Duodenal mucosa (tissue), 2 donors: Measurements from ENCODE around the gene ADGRV1.

Experiments used
- H3K27ac ChIP-seq: one replicate; pipeline ENCODE4 v1.7.0; 2013; ENCODE audit warnings: low read depth, low read length
- H3K27me3 ChIP-seq, 2 donors: one replicate each; pipeline ENCODE4 v1.7.0; 2013; ENCODE audit warnings: low read length in 2 of 2, control low read depth in 1 of 2; ENCODE audit not compliant: insufficient read depth in 2 of 2, control insufficient read depth in 1 of 2
- H3K36me3 ChIP-seq, 2 donors: one replicate each; pipeline ENCODE4 v1.7.0; 2013; ENCODE audit warnings: low read length in 2 of 2, control low read depth in 1 of 2; ENCODE audit not compliant: insufficient read depth in 2 of 2, control insufficient read depth in 1 of 2
- H3K4me1 ChIP-seq, 2 donors: one replicate each; pipeline ENCODE4 v1.7.0; 2013; ENCODE audit warnings: low read length in 2 of 2, control low read depth in 1 of 2; ENCODE audit not compliant: insufficient read depth in 2 of 2, control insufficient read depth in 1 of 2
- H3K4me3 ChIP-seq, 2 donors: one replicate each; pipeline ENCODE4 v1.7.0; 2013; ENCODE audit warnings: low read length in 2 of 2, low read depth in 1 of 2
- H3K9ac ChIP-seq, 2 donors: one replicate each; pipeline ENCODE4 v1.7.0; 2013; ENCODE audit warnings: low read length in 2 of 2, low read depth in 1 of 2
- H3K9me3 ChIP-seq, 2 donors: one replicate each; pipeline ENCODE4 v1.7.0; 2013; ENCODE audit warnings: low read length in 2 of 2, control low read depth in 1 of 2; ENCODE audit not compliant: control insufficient read depth in 1 of 2

Gene ADGRV1

GRCh38 chr5:91127456-91128081, 569.0 kb downstream of the ADGRV1 start:
- Histone ChIP-seq H3K27ac (no peak overlapping the region), H3K9ac (no peak overlapping the region), H3K27me3 (no peaks in the 10 kb centered on the region), H3K4me3 (no peak overlapping the region), H3K9me3 (no peaks in the 10 kb centered on the region), H3K36me3 (no peaks in the 10 kb centered on the region), H3K4me1 (no peaks in the 10 kb centered on the region)

- no peaks in the 10 kb centered on the region for H3K27me3 ChIP-seq
- H3K27ac ChIP-seq: no peak overlapping the region
- H3K4me3 ChIP-seq: no peak overlapping the region
- H3K9ac ChIP-seq: no peak overlapping the region
- no peaks in the 10 kb centered on the region for H3K4me1 ChIP-seq
- H3K9me3 ChIP-seq: no peaks in the 10 kb centered on the region
- H3K36me3 ChIP-seq: no peaks in the 10 kb centered on the region
Measured at GRCh38 chr5:91128604-91129003, 570.0 kb downstream of the ADGRV1 start.

GRCh38 chr5:91129748-91130147, 571.2 kb downstream of the ADGRV1 start:
- no peak overlapping the region for H3K27ac ChIP-seq
- no peaks in the 10 kb centered on the region for H3K4me1 ChIP-seq
- no peaks in the 10 kb centered on the region for H3K27me3 ChIP-seq
- H3K9me3 ChIP-seq: no peaks in the 10 kb centered on the region
- H3K4me3 ChIP-seq: no peak overlapping the region
- H3K36me3 ChIP-seq: no peaks in the 10 kb centered on the region
- H3K9ac ChIP-seq: no peak overlapping the region

- no peaks in the 10 kb centered on the region for H3K9me3 ChIP-seq
- H3K27ac ChIP-seq: no peak overlapping the region
- H3K36me3 ChIP-seq: no peaks in the 10 kb centered on the region
- H3K4me3 ChIP-seq: no peak overlapping the region
- H3K27me3 ChIP-seq: no peaks in the 10 kb centered on the region
- no peak overlapping the region for H3K9ac ChIP-seq
- H3K4me1 ChIP-seq: no peaks in the 10 kb centered on the region
Measured at GRCh38 chr5:91130759-91131158, 572.2 kb downstream of the ADGRV1 start.

DNA sequence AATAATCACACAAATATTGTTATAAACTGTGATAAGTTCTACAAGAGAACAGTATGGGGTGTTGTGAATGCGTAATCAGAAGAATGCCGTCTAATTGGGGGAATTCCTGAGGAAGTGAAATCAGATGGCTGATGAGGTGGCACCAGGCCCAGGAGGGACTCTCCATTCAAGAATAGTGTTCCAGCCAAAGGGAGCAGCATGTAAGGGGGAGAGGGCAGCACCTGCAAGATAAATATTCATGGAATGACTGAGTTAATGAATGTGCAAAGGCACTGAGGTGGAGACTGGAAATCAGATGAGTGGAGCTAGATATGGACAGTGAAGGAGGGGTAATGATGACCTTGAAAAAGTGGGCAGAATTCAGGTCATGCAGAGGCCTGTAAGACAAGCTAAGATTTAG, 574.0 kb downstream of the ADGRV1 start:
- Histone ChIP-seq H3K36me3 (no peaks in the 10 kb centered on the region), H3K27ac (no peak overlapping the region), H3K4me1 (no peaks in the 10 kb centered on the region), H3K27me3 (no peaks in the 10 kb centered on the region), H3K9ac (no peak overlapping the region), H3K4me3 (no peak overlapping the region), H3K9me3 (no peaks in the 10 kb centered on the region)

DNA sequence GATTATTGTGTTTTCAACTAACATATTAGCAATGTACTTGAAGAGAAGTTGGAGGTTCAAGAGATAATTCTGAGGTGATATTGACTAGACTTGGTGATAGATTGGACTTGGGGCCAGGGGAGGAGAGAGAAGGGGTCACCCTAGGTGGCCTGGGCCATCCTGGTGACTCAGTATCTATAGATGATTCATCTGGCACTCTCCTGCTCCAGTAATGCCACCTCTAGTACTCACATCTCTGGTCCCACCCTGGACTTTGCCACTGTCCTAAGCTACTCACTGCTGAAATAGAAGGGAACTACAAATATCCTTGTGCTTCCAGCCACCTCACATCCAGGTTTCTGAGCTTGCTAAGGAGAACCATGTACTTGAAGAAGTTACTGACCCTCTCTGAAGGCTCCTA, 574.6 kb downstream of the ADGRV1 start:
- Histone ChIP-seq H3K27me3 (no peaks in the 10 kb centered on the region), H3K9ac (no peak overlapping the region), H3K27ac (no peak overlapping the region), H3K36me3 (no peaks in the 10 kb centered on the region), H3K9me3 (no peaks in the 10 kb centered on the region), H3K4me3 (no peak overlapping the region), H3K4me1 (no peaks in the 10 kb centered on the region)

DNA sequence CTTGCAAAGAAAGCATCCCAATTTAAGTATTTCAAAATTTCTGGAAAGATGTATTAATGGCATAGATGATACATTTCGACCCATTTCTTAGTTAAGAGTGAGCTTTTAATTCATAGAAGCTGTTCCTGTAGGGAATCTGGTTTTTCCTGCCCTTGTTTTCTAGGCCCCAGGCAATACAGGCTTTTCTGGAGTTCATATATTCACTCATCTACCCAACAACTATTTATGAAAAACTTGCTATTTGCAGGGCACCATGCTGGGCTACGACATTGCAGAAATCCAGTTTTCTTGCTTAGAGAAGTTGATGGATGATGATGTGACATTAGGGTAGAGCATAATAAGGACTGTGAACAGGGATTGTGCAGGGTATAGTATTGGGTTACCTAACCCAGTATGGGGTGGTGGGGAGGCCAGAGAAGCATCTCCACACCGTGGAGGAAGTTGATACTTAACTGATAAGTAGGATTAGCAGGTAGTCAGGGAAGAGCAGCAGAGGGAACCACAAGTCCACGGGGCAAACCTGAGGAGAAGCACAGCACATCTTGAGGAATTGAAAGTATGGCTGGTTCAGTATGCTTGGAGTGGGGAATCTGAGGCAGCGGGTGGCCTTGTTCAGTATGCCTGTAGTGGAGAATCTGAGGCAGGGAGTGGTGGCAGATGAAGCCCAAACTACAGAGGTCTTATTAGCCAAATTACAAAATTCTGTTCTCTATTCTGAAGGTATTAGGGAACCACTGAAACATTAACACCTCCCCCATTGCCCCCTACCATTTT, 577.1 kb downstream of the ADGRV1 start:
- H3K9me3 ChIP-seq: no peaks in the 10 kb centered on the region
- H3K36me3 ChIP-seq: no peaks in the 10 kb centered on the region
- H3K27ac ChIP-seq: no peak overlapping the region
- peaks cover 0 to 3% of the 10 kb centered on the region in 2 donors for H3K4me1 ChIP-seq
- H3K27me3 ChIP-seq: no peaks in the 10 kb centered on the region
- no peak overlapping the region for H3K9ac ChIP-seq
- no peak overlapping the region for H3K4me3 ChIP-seq

- peaks cover 0 to 3% of the 10 kb centered on the region in 2 donors for H3K4me1 ChIP-seq
- H3K36me3 ChIP-seq: no peaks in the 10 kb centered on the region
- no peak overlapping the region for H3K4me3 ChIP-seq
- no peak overlapping the region for H3K9ac ChIP-seq
- no peak overlapping the region for H3K27ac ChIP-seq
- no peaks in the 10 kb centered on the region for H3K9me3 ChIP-seq
- no peaks in the 10 kb centered on the region for H3K27me3 ChIP-seq
Measured at GRCh38 chr5:91136271-91136670, 577.7 kb downstream of the ADGRV1 start.

GRCh38 chr5:91137647-91138046, 579.0 kb downstream of the ADGRV1 start:
- H3K27ac ChIP-seq: no peak overlapping the region

GRCh38 chr5:91139572-91140200, 581.1 kb downstream of the ADGRV1 start:
- H3K9ac ChIP-seq: no peak overlapping the region

More at GRCh38 chr5:91137647-91138046, 579.0 kb downstream of the ADGRV1 start:
- Histone ChIP-seq H3K4me1 (peaks cover 0 to 3% of the 10 kb centered on the region in 2 donors), H3K36me3 (no peaks in the 10 kb centered on the region), H3K9me3 (no peaks in the 10 kb centered on the region), H3K9ac (no peak overlapping the region), H3K4me3 (no peak overlapping the region), H3K27me3 (no peaks in the 10 kb centered on the region)

More at GRCh38 chr5:91139572-91140200, 581.1 kb downstream of the ADGRV1 start:
- Histone ChIP-seq H3K4me1 (peaks cover 0 to 3% of the 10 kb centered on the region in 2 donors), H3K27ac (no peak overlapping the region), H3K9me3 (no peaks in the 10 kb centered on the region), H3K36me3 (no peaks in the 10 kb centered on the region), H3K4me3 (no peak overlapping the region), H3K27me3 (no peaks in the 10 kb centered on the region)
